NB4 (cell line): Measurements from ENCODE around the gene FBN1.

Source experiments
- CTCF ChIP-seq: IDR thresholded peaks from one replicate; pipeline ENCODE4 v1.5.1; 2012; ENCODE audit warnings: low read depth, low read length
- POLR2A ChIP-seq: IDR thresholded peaks from 2 replicates; pipeline ENCODE4 v1.6.1; 2011; ENCODE audit warnings: mild to moderate bottlenecking; ENCODE audit not compliant: insufficient read length; ENCODE audit errors: extremely low read depth

DNA sequence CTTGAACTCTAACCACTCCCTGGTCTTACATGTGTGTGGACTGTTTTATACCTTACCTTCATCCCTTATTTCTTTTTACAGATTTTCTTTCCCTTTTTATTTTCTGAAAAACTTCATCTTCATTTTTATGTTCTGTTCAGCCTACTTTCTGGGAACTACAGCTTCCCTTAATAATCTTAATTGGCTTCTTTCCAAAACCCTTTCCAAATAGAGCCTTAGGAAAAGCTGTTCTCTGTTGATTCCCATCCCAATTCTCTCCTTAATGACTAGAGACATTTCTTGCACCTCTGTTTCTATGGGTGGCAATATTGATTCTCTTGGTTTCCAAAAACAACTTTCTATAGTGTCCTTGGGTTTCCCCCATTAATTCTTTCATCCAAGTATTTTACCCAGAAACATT, 179.4 kb downstream of the FBN1 start:
- TF ChIP-seq CTCF (no peak), POLR2A (no peak)
